ENCODE data around the gene C14orf180. TPM values are rescaled to one million over a fixed set of nuclear protein-coding genes. Genes with fewer than 3 reads are reported as not detected.

Gene C14orf180
- total RNA-seq, 1 donor from 2014 or later, result not detected

DNA sequence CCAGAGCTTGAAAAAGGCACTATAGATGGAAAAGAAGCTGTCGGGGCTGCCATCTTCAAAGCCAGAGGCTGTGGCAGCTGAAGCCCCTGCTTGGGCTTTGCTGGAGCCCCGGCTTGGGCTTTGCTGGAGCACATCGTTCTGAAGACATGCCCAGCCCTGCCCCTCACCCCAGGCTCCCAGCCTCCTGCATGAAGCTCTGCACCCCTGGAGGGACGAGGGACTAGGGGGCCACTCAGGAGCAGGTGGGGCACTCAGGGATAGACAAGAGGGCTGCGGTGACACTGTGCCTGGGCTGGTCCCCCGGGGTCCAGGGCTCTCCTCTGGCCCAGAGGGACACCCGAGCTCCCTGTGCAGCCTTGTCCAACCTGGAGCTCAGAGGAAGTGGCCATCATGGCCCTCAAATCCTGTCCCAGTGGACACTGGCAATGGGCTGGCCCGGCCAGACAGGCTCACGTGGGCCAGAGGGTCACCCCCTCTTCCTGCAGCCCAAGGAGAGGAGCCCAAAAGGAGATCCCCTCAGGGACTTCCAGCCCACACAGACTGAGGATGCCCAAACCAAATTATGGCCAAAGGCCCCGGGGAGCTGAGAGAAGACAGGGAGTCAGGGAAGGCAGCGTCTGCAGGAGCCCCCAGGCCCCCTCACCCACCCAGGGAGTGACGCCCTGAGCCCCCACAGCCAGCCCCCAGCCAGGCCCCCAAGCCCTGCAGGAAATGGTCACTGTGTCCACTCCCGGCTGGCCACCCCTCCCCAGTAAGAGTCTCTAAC is 23.1 kb upstream of the C14orf180 start:
- H3K9me3 ChIP-seq (ENCODE audit: insufficient read depth, low read depth, low read length), result no peaks in the 10 kb centered on the region
- no peaks in the 10 kb centered on the region for H3K4me1 ChIP-seq (ENCODE audit: insufficient read depth, low read length)
- H3K27ac ChIP-seq (ENCODE audit: low read depth, low read length), result no peak overlapping the region
- FAIRE-seq, result no peak
- Mint-ChIP-seq H3K27me3 (ENCODE audit: low read depth, unreplicated experiment) (peaks cover 38% of the 10 kb centered on the region), H3K4me3 (ENCODE audit: unreplicated experiment) (no peak overlapping the region), H3K9me3 (ENCODE audit: unreplicated experiment) (no peaks in the 10 kb centered on the region), H3K36me3 (ENCODE audit: low read depth, unreplicated experiment) (no peaks in the 10 kb centered on the region), H3K27ac (ENCODE audit: unreplicated experiment) (no peak overlapping the region), H3K4me1 (ENCODE audit: low read depth, unreplicated experiment) (no peaks in the 10 kb centered on the region)
- H3K27me3 ChIP-seq (ENCODE audit: insufficient read depth, low read length), result no peaks in the 10 kb centered on the region
- H2AFZ ChIP-seq (ENCODE audit: low read depth, low read length), result no peak overlapping the region
- TF ChIP-seq EZH2 (IDR thresholded peaks at IDR 0.05; ENCODE audit: insufficient read depth, low read length), result no peak
- TF ChIP-seq, protein P1, sequence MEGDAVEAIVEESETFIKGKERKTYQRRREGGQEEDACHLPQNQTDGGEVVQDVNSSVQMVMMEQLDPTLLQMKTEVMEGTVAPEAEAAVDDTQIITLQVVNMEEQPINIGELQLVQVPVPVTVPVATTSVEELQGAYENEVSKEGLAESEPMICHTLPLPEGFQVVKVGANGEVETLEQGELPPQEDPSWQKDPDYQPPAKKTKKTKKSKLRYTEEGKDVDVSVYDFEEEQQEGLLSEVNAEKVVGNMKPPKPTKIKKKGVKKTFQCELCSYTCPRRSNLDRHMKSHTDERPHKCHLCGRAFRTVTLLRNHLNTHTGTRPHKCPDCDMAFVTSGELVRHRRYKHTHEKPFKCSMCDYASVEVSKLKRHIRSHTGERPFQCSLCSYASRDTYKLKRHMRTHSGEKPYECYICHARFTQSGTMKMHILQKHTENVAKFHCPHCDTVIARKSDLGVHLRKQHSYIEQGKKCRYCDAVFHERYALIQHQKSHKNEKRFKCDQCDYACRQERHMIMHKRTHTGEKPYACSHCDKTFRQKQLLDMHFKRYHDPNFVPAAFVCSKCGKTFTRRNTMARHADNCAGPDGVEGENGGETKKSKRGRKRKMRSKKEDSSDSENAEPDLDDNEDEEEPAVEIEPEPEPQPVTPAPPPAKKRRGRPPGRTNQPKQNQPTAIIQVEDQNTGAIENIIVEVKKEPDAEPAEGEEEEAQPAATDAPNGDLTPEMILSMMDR (IDR thresholded peaks at IDR 0.05; ENCODE audit: insufficient read depth, low read depth, low read length), result no peak
- H3K4me3 ChIP-seq (ENCODE audit: insufficient read depth, low read depth, low read length), result no peak overlapping the region
- no peaks in the 10 kb centered on the region for H4K20me1 ChIP-seq (ENCODE audit: insufficient read depth, low read length)
- H3K9ac ChIP-seq (ENCODE audit: low read length), result no peak overlapping the region
- H3K79me2 ChIP-seq (ENCODE audit: insufficient read depth, low read length), result no peaks in the 10 kb centered on the region
- no peak for DNase-seq (ENCODE audit: low read depth)
- no peaks in the 10 kb centered on the region for H3K36me3 ChIP-seq (ENCODE audit: insufficient read depth, low read length)
- no peak overlapping the region for H3K4me2 ChIP-seq (ENCODE audit: low read length)

- no peak overlapping the region for H3K27ac Mint-ChIP-seq (ENCODE audit: unreplicated experiment)
- H3K4me3 ChIP-seq (ENCODE audit: insufficient read depth, low read depth, low read length), result no peak overlapping the region
- H3K4me1 Mint-ChIP-seq (ENCODE audit: low read depth, unreplicated experiment), result no peaks in the 10 kb centered on the region
- no peaks in the 10 kb centered on the region for H3K79me2 ChIP-seq (ENCODE audit: insufficient read depth, low read length)
- H4K20me1 ChIP-seq (ENCODE audit: insufficient read depth, low read length), result no peaks in the 10 kb centered on the region
- no peaks in the 10 kb centered on the region for H3K27me3 ChIP-seq (ENCODE audit: insufficient read depth, low read length)
- no peak overlapping the region for H3K9ac ChIP-seq (ENCODE audit: low read length)
- no peak overlapping the region for H3K27ac ChIP-seq (ENCODE audit: low read depth, low read length)
- no peaks in the 10 kb centered on the region for H3K9me3 ChIP-seq (ENCODE audit: insufficient read depth, low read depth, low read length)
- H3K27me3 Mint-ChIP-seq (ENCODE audit: low read depth, unreplicated experiment), result peaks cover 43% of the 10 kb centered on the region
- no peak overlapping the region for H3K4me3 Mint-ChIP-seq (ENCODE audit: unreplicated experiment)
- no peaks in the 10 kb centered on the region for H3K4me1 ChIP-seq (ENCODE audit: insufficient read depth, low read length)
- no peak overlapping the region for H2AFZ ChIP-seq (ENCODE audit: low read depth, low read length)
- no peak overlapping the region for H3K4me2 ChIP-seq (ENCODE audit: low read length)
- TF ChIP-seq, protein P1 (IDR thresholded peaks at IDR 0.05; ENCODE audit: insufficient read depth, low read depth, low read length), result no peak
- TF ChIP-seq EZH2 (IDR thresholded peaks at IDR 0.05; ENCODE audit: insufficient read depth, low read length), result no peak
- H3K36me3 Mint-ChIP-seq (ENCODE audit: low read depth, unreplicated experiment), result no peaks in the 10 kb centered on the region
- DNase-seq (ENCODE audit: low read depth) (no peak), FAIRE-seq (no peak)
- H3K9me3 Mint-ChIP-seq (ENCODE audit: unreplicated experiment), result no peaks in the 10 kb centered on the region
- no peaks in the 10 kb centered on the region for H3K36me3 ChIP-seq (ENCODE audit: insufficient read depth, low read length)
Measured at GRCh38 chr14:104557086-104557485, 22.5 kb upstream of the C14orf180 start.

GRCh38 chr14:104557766-104558165 is 21.8 kb upstream of the C14orf180 start:
- H3K4me1 ChIP-seq (ENCODE audit: insufficient read depth, low read length), result no peaks in the 10 kb centered on the region
- Mint-ChIP-seq H3K9me3 (ENCODE audit: unreplicated experiment) (no peaks in the 10 kb centered on the region), H3K27ac (ENCODE audit: unreplicated experiment) (no peak overlapping the region), H3K4me3 (ENCODE audit: unreplicated experiment) (no peak overlapping the region), H3K27me3 (ENCODE audit: low read depth, unreplicated experiment) (peaks cover 45% of the 10 kb centered on the region), H3K4me1 (ENCODE audit: low read depth, unreplicated experiment) (no peaks in the 10 kb centered on the region), H3K36me3 (ENCODE audit: low read depth, unreplicated experiment) (no peaks in the 10 kb centered on the region)
- H3K27ac ChIP-seq (ENCODE audit: low read depth, low read length), result no peak overlapping the region
- no peaks in the 10 kb centered on the region for H3K27me3 ChIP-seq (ENCODE audit: insufficient read depth, low read length)
- H3K4me2 ChIP-seq (ENCODE audit: low read length), result no peak overlapping the region
- TF ChIP-seq, protein P1 (IDR thresholded peaks at IDR 0.05; ENCODE audit: insufficient read depth, low read depth, low read length), result no peak
- TF ChIP-seq EZH2 (IDR thresholded peaks at IDR 0.05; ENCODE audit: insufficient read depth, low read length), result no peak
- no peak overlapping the region for H2AFZ ChIP-seq (ENCODE audit: low read depth, low read length)
- H3K79me2 ChIP-seq (ENCODE audit: insufficient read depth, low read length), result no peaks in the 10 kb centered on the region
- H3K4me3 ChIP-seq (ENCODE audit: insufficient read depth, low read depth, low read length), result no peak overlapping the region
- no peak for FAIRE-seq
- H3K9me3 ChIP-seq (ENCODE audit: insufficient read depth, low read depth, low read length), result no peaks in the 10 kb centered on the region
- no peak overlapping the region for H3K9ac ChIP-seq (ENCODE audit: low read length)
- no peaks in the 10 kb centered on the region for H3K36me3 ChIP-seq (ENCODE audit: insufficient read depth, low read length)
- no peaks in the 10 kb centered on the region for H4K20me1 ChIP-seq (ENCODE audit: insufficient read depth, low read length)
- no peak for DNase-seq (ENCODE audit: low read depth)

Data from astrocyte (in vitro differentiated cells and primary cell).